ENCODE results near the gene TENM4. TPM values are rescaled to one million over a fixed set of nuclear protein-coding genes. Genes with fewer than 3 reads are reported as not detected.

The TENM4 gene
- total and polyA plus RNA-seq, 4 donors: 0.02 to 0.33 (median 0.14) TPM

- TF ChIP-seq, protein P1, sequence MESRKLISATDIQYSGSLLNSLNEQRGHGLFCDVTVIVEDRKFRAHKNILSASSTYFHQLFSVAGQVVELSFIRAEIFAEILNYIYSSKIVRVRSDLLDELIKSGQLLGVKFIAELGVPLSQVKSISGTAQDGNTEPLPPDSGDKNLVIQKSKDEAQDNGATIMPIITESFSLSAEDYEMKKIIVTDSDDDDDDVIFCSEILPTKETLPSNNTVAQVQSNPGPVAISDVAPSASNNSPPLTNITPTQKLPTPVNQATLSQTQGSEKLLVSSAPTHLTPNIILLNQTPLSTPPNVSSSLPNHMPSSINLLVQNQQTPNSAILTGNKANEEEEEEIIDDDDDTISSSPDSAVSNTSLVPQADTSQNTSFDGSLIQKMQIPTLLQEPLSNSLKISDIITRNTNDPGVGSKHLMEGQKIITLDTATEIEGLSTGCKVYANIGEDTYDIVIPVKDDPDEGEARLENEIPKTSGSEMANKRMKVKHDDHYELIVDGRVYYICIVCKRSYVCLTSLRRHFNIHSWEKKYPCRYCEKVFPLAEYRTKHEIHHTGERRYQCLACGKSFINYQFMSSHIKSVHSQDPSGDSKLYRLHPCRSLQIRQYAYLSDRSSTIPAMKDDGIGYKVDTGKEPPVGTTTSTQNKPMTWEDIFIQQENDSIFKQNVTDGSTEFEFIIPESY (IDR thresholded peaks at IDR 0.05): no peak
- no peak for TF ChIP-seq RXRA (IDR thresholded peaks at IDR 0.05)
- TF ChIP-seq TAF1 (conservative IDR thresholded peaks at IDR 0.05): no peak
- no peak for TF ChIP-seq EGR1 (IDR thresholded peaks at IDR 0.05; ENCODE audit: low read depth in 2 of 2)
- no peak for TF ChIP-seq HNF4A (conservative IDR thresholded peaks at IDR 0.05)
- no peak for TF ChIP-seq MAX (IDR thresholded peaks at IDR 0.05)
- TF ChIP-seq RAD21 (IDR thresholded peaks at IDR 0.05): no peak
- no peak for TF ChIP-seq SP1 (IDR thresholded peaks at IDR 0.05)
- TF ChIP-seq GABPA (IDR thresholded peaks at IDR 0.05 in 1 of 2, conservative IDR thresholded peaks at IDR 0.05 in 1 of 2): no peak
- TF ChIP-seq FOXA1 (IDR thresholded peaks at IDR 0.05): no peak
- TF ChIP-seq HNF4G (IDR thresholded peaks at IDR 0.05): no peak
- no peak for TF ChIP-seq JUND (IDR thresholded peaks at IDR 0.05)
Measured at GRCh38 chr11:79200398-79201070, 240.3 kb downstream of the TENM4 start (continued).

DNA sequence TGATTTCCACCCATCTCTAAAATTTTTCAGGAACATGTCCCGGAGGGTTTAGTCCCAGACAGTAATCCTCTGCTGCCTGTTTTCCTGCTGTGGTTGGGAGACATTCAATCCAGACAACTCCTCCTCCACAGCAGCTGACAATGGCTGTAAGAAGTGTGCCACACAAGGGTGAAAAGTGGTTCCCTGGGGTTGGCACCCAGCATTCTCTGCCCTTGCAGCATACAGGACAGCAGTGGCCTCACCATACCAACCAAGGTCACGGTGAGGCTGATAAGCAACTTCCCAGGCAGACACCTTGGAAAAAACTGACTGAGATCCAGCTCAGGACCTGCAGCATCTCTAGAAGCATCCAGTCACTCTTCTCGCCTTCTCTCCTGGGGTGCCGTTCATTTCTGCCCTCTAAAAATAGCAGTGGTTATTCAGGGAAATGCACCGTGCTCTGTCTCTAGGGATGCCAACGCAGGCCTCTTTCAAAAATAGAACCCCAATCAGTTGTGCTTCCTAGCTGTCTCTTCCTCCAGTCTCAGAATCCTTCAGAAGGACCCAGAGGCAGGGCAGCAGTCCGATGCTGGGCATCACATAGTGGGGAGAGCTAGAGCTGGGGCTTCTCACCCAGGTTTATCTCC, 241.0 kb downstream of the TENM4 start:
- Histone ChIP-seq H3K27ac (ENCODE audit: low read depth in 1 of 2, low read length in 2 of 2) (no peak overlapping the region), H3K9ac (ENCODE audit: low read depth in 1 of 2, low read length in 2 of 2) (no peak overlapping the region)

More for the DNA sequence above, 241.0 kb downstream of the TENM4 start:
- TF ChIP-seq, protein P1 (IDR thresholded peaks at IDR 0.05): no peak
- TF ChIP-seq MAX (IDR thresholded peaks at IDR 0.05): no peak
- TF ChIP-seq TAF1 (conservative IDR thresholded peaks at IDR 0.05): no peak
- no peak for TF ChIP-seq RXRA (IDR thresholded peaks at IDR 0.05)
- no peak for TF ChIP-seq GABPA (IDR thresholded peaks at IDR 0.05 in 1 of 2, conservative IDR thresholded peaks at IDR 0.05 in 1 of 2)
- no peak for TF ChIP-seq HNF4A (conservative IDR thresholded peaks at IDR 0.05)
- no peak for TF ChIP-seq NR2F2 (IDR thresholded peaks at IDR 0.05)
- TF ChIP-seq, protein P2, sequence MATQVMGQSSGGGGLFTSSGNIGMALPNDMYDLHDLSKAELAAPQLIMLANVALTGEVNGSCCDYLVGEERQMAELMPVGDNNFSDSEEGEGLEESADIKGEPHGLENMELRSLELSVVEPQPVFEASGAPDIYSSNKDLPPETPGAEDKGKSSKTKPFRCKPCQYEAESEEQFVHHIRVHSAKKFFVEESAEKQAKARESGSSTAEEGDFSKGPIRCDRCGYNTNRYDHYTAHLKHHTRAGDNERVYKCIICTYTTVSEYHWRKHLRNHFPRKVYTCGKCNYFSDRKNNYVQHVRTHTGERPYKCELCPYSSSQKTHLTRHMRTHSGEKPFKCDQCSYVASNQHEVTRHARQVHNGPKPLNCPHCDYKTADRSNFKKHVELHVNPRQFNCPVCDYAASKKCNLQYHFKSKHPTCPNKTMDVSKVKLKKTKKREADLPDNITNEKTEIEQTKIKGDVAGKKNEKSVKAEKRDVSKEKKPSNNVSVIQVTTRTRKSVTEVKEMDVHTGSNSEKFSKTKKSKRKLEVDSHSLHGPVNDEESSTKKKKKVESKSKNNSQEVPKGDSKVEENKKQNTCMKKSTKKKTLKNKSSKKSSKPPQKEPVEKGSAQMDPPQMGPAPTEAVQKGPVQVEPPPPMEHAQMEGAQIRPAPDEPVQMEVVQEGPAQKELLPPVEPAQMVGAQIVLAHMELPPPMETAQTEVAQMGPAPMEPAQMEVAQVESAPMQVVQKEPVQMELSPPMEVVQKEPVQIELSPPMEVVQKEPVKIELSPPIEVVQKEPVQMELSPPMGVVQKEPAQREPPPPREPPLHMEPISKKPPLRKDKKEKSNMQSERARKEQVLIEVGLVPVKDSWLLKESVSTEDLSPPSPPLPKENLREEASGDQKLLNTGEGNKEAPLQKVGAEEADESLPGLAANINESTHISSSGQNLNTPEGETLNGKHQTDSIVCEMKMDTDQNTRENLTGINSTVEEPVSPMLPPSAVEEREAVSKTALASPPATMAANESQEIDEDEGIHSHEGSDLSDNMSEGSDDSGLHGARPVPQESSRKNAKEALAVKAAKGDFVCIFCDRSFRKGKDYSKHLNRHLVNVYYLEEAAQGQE (IDR thresholded peaks at IDR 0.05): no peak
- TF ChIP-seq, protein P3, sequence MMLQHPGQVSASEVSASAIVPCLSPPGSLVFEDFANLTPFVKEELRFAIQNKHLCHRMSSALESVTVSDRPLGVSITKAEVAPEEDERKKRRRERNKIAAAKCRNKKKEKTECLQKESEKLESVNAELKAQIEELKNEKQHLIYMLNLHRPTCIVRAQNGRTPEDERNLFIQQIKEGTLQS (IDR thresholded peaks at IDR 0.05): no peak
- no peak for TF ChIP-seq FOXA2 (IDR thresholded peaks at IDR 0.05)
- TF ChIP-seq HNF4G (IDR thresholded peaks at IDR 0.05): no peak
- no peak for TF ChIP-seq EGR1 (IDR thresholded peaks at IDR 0.05; ENCODE audit: low read depth in 2 of 2)
- no peak for TF ChIP-seq RAD21 (IDR thresholded peaks at IDR 0.05)
- no peak for TF ChIP-seq FOXA1 (IDR thresholded peaks at IDR 0.05)
- no peak for TF ChIP-seq CTCF (IDR thresholded peaks at IDR 0.05; ENCODE audit: low read depth, low read length, missing input control)
- 84% methylated on average over 7 of the region's 7 CpGs for WGBS
- Histone ChIP-seq H3K9me3 (ENCODE audit: control insufficient read depth in 4 of 4, low read length in 3 of 4) (no peaks in the 10 kb centered on the region), H3K27me3 (ENCODE audit: control insufficient read depth in 4 of 4, insufficient read depth in 4 of 4, low read length in 3 of 4) (no peaks in the 10 kb centered on the region), H3K36me3 (ENCODE audit: control insufficient read depth in 4 of 4, insufficient read depth in 3 of 4, low read depth in 1 of 4, low read length in 3 of 4) (no peaks in the 10 kb centered on the region), H3K4me3 (ENCODE audit: low read depth in 1 of 3, low read length in 3 of 3) (no peak overlapping the region), H3K4me1 (ENCODE audit: control insufficient read depth in 4 of 4, insufficient read depth in 4 of 4, low read length in 3 of 4) (peaks cover 0 to 3% (median 0%) of the 10 kb centered on the region in 4 donors)
- DNase-seq (ENCODE audit: low spot score): no peak
